GM21723 (cell line): ENCODE measurements around the gene KCTD13.
A peak's percentile ranks its signal among the peaks of the same experiment; 100 is the strongest.
"Not testable (repeated sequence)": the region's sequence is repeated elsewhere in the genome, so short reads cannot be mapped to it uniquely, and the experiment has no call there.

Experiments used
- ATAC-seq: cut with Tn5 transposase; IDR thresholded peaks from one replicate; pipeline ENCODE4 v1.9.1; 2021; ENCODE audit warnings: mild to moderate bottlenecking, moderate library complexity; ENCODE audit not compliant: unreplicated experiment

Gene KCTD13

GRCh38 chr16:29925781-29926710 lies at the start of gene KCTD13:
TSS of gene KCTD13 (minus strand) at chr16:29926226. CDS start at chr16:29926033, 193 bp downstream.
- ATAC-seq: peak; percentile 82

GRCh38 chr16:29975134-29975538 lies 49.1 kb upstream of the KCTD13 start:
- ATAC-seq: no peak

GRCh38 chr16:29974291-29975133 lies 48.5 kb upstream of the KCTD13 start:
- ATAC-seq: no peak

GRCh38 chr16:29973384-29974246 lies 47.6 kb upstream of the KCTD13 start, which contains the start of gene TAOK2:
TSS of gene TAOK2 (plus strand) at chr16:29973868. CDS start at chr16:29977773, 3,905 bp downstream.
- ATAC-seq: peak; percentile 81

- ATAC-seq: no peak
Measured at GRCh38 chr16:29972992-29973383, 47.0 kb upstream of the KCTD13 start.

- ATAC-seq: no peak
Measured at GRCh38 chr16:29972500-29972899, 46.5 kb upstream of the KCTD13 start.

GRCh38 chr16:29971304-29971703 lies 45.3 kb upstream of the KCTD13 start:
- no peak for ATAC-seq

- ATAC-seq: no peak
Measured at GRCh38 chr16:29968205-29968604, 42.2 kb upstream of the KCTD13 start.

GRCh38 chr16:29963021-29963743 lies 37.2 kb upstream of the KCTD13 start:
- no peak for ATAC-seq

GRCh38 chr16:29962344-29962994 lies 36.4 kb upstream of the KCTD13 start:
- ATAC-seq: no peak

- peak; percentile 75 for ATAC-seq
Measured at GRCh38 chr16:29961479-29962343, 35.7 kb upstream of the KCTD13 start, which contains the start of gene TMEM219. TSS of gene TMEM219 (plus strand) at chr16:29962079. CDS start at chr16:29963144, 1,065 bp downstream.

GRCh38 chr16:29961127-29961478 lies 35.1 kb upstream of the KCTD13 start:
- no peak for ATAC-seq

- not testable (repeated sequence) for ATAC-seq
Measured at GRCh38 chr16:29959821-29960220, 33.8 kb upstream of the KCTD13 start.

GRCh38 chr16:29959293-29959692 lies 33.3 kb upstream of the KCTD13 start:
- no peak for ATAC-seq

GRCh38 chr16:29958756-29959155 lies 32.7 kb upstream of the KCTD13 start:
- no peak for ATAC-seq

- no peak for ATAC-seq
Measured at GRCh38 chr16:29951625-29952365, 25.8 kb upstream of the KCTD13 start.

- no peak for ATAC-seq
Measured at GRCh38 chr16:29950806-29951461, 24.9 kb upstream of the KCTD13 start.
